SJCRH30 (cell line): ENCODE measurements around the gene EIF6. TPM values are rescaled to one million over a fixed set of nuclear protein-coding genes. Genes with fewer than 3 reads are reported as not detected.

Source experiments
- DNase-seq, 2 experiments: peaks; one replicate each; pipeline ENCODE4 v3.0.0-alpha.2; 2015 to 2020
- H3K27ac ChIP-seq: fragments of 250-450 bp; sonication (Bioruptor Pico); 2 replicates; pipeline ENCODE4 v1.5.1; 2020; ENCODE audit warnings: mild to moderate bottlenecking, moderate library complexity
- H3K27me3 ChIP-seq: fragments of 250-450 bp; sonication (Bioruptor Pico); 2 replicates; pipeline ENCODE4 v1.5.1; 2020; ENCODE audit warnings: mild to moderate bottlenecking, moderate library complexity
- H3K36me3 ChIP-seq: fragments of 250-450 bp; sonication (Bioruptor Pico); 2 replicates; pipeline ENCODE4 v1.5.1; 2020; ENCODE audit warnings: mild to moderate bottlenecking, moderate library complexity
- H3K4me1 ChIP-seq: fragments of 250-450 bp; sonication (Bioruptor Pico); 2 replicates; pipeline ENCODE4 v1.5.1; 2020; ENCODE audit warnings: mild to moderate bottlenecking, moderate library complexity
- H3K4me3 ChIP-seq: fragments of 250-450 bp; sonication (Bioruptor Pico); 2 replicates; pipeline ENCODE4 v1.5.1; 2020; ENCODE audit warnings: mild to moderate bottlenecking, moderate library complexity
- H3K9me3 ChIP-seq: fragments of 250-450 bp; sonication (Bioruptor Pico); replicated peaks from 2 replicates; pipeline ENCODE4 v1.5.1; 2020; ENCODE audit warnings: mild to moderate bottlenecking, moderate library complexity
- total RNA-seq: library from RNA; depleted of rRNA; stranded (reverse); fragments of >200 nt; shearing (Covaris generic); gene quantifications from 2 replicates; pipeline ENCODE4 v1.2.3, GENCODE V29; 2014

Gene EIF6
- total RNA-seq, 1 experiment from 2014 or later, result 142 TPM

DNA sequence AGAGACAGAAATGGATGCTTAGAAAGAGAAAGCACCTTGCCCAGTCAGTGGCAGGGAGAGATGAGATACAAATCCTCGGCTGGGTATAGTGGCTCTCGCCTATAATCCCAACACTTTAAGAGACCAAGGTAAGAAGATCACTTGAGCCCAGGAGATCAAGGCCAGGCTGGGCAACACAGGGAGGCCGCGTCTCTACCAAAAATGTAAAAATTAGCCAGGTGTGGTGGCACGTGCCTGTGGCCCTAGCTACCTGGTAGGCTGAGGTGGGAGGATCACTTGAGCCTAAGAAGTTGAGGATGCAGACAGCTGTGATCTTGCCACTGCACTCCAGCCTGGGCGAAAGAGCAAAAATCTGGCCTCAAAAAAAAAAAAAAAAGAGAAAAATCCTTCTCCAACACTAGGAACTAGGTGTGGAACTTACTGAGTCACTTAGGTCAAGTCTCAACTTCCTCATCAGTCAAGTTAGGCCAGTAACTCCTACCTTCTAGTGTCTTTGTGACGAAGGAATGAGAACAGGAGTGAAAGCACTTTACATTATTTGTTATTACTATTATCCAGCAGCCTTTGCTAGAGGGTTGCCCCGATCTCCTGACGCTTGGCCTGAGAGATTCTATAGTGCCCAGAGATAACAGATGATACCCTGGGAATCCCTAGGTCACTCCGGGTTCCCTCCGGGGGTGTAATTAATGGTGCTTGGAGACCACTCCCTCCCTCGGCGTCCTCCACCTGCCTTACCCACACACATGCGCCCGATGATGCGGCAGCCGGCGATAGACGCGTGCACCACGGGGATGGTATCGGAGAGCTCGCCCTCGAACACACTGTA, 918 bp downstream of the EIF6 start:
- peaks cover 45% of the 10 kb centered on the region for H3K36me3 ChIP-seq
- peaks cover 3% of the 10 kb centered on the region; the same call in 1 of the 2 replicates for H3K4me1 ChIP-seq
- H3K4me3 ChIP-seq, result peak overlapping the region; percentile 88
- H3K27ac ChIP-seq, result peak overlapping the region; percentile 64
- no peak for DNase-seq
- no peaks in the 10 kb centered on the region for H3K9me3 ChIP-seq
- H3K27me3 ChIP-seq, result no peaks in the 10 kb centered on the region

- Histone ChIP-seq H3K27ac (no peak overlapping the region), H3K4me1 (peaks cover 8% of the 10 kb centered on the region; the same call in 1 of the 2 replicates), H3K27me3 (no peaks in the 10 kb centered on the region), H3K9me3 (no peaks in the 10 kb centered on the region), H3K36me3 (peaks cover 50% of the 10 kb centered on the region), H3K4me3 (no peak overlapping the region)
- DNase-seq, result no peak
Observed at GRCh38 chr20:35281506-35282101, 3.0 kb downstream of the EIF6 start.

- H3K4me3 ChIP-seq, result no peak overlapping the region
- H3K27me3 ChIP-seq, result no peaks in the 10 kb centered on the region
- DNase-seq, result no peak
- H3K27ac ChIP-seq, result no peak overlapping the region
- peaks cover 8% of the 10 kb centered on the region; the same call in 1 of the 2 replicates for H3K4me1 ChIP-seq
- H3K9me3 ChIP-seq, result no peaks in the 10 kb centered on the region
- peaks cover 50% of the 10 kb centered on the region for H3K36me3 ChIP-seq
Observed at GRCh38 chr20:35280523-35280922, 4.0 kb downstream of the EIF6 start.

- no peak overlapping the region for H3K4me3 ChIP-seq
- H3K36me3 ChIP-seq, result peaks cover 50% of the 10 kb centered on the region
- peaks cover 8% of the 10 kb centered on the region; the same call in 1 of the 2 replicates for H3K4me1 ChIP-seq
- no peaks in the 10 kb centered on the region for H3K27me3 ChIP-seq
- no peaks in the 10 kb centered on the region for H3K9me3 ChIP-seq
- no peak overlapping the region for H3K27ac ChIP-seq
- no peak for DNase-seq
Observed at GRCh38 chr20:35279533-35280174, 4.9 kb downstream of the EIF6 start.

DNA sequence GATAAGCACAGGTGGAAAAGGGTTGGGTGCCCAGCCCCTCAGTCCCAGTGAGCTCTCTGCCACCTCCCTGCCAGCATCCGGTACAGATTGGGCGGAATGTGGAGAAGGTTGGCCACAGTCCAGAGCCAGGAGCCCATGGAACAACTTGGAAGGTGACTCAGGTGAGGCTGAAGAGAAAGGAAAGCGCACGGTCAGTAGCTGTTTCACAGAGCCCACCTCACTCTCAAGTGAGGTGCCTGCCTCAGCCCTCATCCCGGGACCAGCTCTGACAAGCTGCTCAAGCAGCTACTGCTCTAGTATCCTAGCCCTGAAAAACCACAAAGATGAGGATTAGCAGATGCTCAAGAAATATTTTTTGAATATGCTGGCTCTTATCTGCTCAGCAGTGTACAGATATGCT, 5.5 kb downstream of the EIF6 start:
- Histone ChIP-seq H3K27ac (no peak overlapping the region), H3K4me1 (peaks cover 8% of the 10 kb centered on the region; the same call in 1 of the 2 replicates), H3K27me3 (no peaks in the 10 kb centered on the region), H3K4me3 (no peak overlapping the region), H3K9me3 (no peaks in the 10 kb centered on the region), H3K36me3 (peaks cover 50% of the 10 kb centered on the region)
- no peak for DNase-seq

- H3K4me3 ChIP-seq, result peak within 1 kb of the TSS; percentile 69
- DNase-seq, result peak; percentile 96 to 97
- peaks cover 44% of the 10 kb centered on the region for H3K36me3 ChIP-seq
- H3K9me3 ChIP-seq, result no peaks in the 10 kb centered on the region
- H3K4me1 ChIP-seq, result peaks cover 5% of the 10 kb centered on the region; the same call in 1 of the 2 replicates
- no peaks in the 10 kb centered on the region for H3K27me3 ChIP-seq
- peak within 1 kb of the TSS; percentile 50; the same call in 1 of the 2 replicates for H3K27ac ChIP-seq
Observed at GRCh38 chr20:35277531-35278395, 6.8 kb downstream of the EIF6 start, which contains the start of gene MMP24OS. TSS of gene MMP24OS (minus strand) at chr20:35278122. CDS start at chr20:35277929, 193 bp downstream.

GRCh38 chr20:35277127-35277526, 7.4 kb downstream of the EIF6 start:
- Histone ChIP-seq H3K27me3 (no peaks in the 10 kb centered on the region), H3K4me1 (peaks cover 5% of the 10 kb centered on the region; the same call in 1 of the 2 replicates), H3K4me3 (peak overlapping the region; percentile 69), H3K36me3 (peaks cover 37% of the 10 kb centered on the region), H3K27ac (peak overlapping the region; percentile 50; the same call in 1 of the 2 replicates), H3K9me3 (no peaks in the 10 kb centered on the region)
- no peak for DNase-seq

DNA sequence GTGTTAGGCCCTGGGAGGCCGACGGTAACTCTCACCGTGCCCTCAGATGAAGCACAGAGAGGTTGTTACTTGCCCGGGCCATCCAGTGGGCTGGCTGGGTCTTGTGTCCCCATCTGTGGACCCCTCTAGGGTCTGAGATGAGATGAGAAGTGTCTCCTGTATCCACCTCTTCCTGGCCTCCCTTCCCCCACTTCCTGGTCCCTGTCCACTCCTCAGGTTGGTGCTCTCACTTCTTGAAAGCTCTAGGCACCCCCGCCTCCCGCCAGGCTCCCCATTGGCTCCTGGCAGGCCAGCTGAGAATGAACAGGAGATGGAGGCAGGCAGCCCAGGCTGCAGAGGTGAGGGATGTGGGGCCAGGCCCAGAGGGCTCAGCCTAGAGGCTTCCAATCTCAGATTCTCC, 8.2 kb downstream of the EIF6 start:
- H3K9me3 ChIP-seq, result no peaks in the 10 kb centered on the region
- peaks cover 5% of the 10 kb centered on the region; the same call in 1 of the 2 replicates for H3K4me1 ChIP-seq
- H3K4me3 ChIP-seq, result no peak overlapping the region
- no peaks in the 10 kb centered on the region for H3K27me3 ChIP-seq
- DNase-seq, result no peak
- H3K27ac ChIP-seq, result no peak overlapping the region
- H3K36me3 ChIP-seq, result peaks cover 30% of the 10 kb centered on the region

DNA sequence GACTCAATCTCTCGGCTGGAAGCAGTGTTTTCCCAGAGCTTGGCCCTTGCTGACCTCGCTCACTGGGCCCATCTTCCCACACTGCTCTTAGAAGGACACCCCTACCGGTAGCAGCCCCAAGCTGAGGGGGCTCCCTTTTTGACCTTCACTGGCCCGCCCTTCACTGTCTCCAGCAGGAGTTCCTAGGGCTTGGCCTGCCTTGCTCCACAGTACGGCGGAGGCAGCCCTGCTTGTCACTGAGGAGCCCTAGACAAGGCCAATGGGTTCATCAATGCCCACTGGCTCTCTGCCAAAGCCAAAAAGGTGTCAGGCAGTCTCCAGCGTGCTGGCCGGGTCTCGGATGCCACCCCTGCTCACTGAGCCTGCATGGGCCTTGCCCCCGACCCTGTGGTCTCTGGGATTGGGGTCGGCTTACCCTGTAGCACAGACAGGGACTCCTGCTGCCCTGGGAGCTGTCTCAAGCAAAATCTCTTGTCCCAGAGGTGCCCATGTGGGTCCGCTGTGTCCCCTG, 8.8 kb downstream of the EIF6 start:
- H3K9me3 ChIP-seq, result no peaks in the 10 kb centered on the region
- no peak overlapping the region for H3K4me3 ChIP-seq
- no peaks in the 10 kb centered on the region for H3K27me3 ChIP-seq
- H3K36me3 ChIP-seq, result peaks cover 27% of the 10 kb centered on the region
- peaks cover 5% of the 10 kb centered on the region; the same call in 1 of the 2 replicates for H3K4me1 ChIP-seq
- no peak overlapping the region for H3K27ac ChIP-seq
- no peak for DNase-seq

DNA sequence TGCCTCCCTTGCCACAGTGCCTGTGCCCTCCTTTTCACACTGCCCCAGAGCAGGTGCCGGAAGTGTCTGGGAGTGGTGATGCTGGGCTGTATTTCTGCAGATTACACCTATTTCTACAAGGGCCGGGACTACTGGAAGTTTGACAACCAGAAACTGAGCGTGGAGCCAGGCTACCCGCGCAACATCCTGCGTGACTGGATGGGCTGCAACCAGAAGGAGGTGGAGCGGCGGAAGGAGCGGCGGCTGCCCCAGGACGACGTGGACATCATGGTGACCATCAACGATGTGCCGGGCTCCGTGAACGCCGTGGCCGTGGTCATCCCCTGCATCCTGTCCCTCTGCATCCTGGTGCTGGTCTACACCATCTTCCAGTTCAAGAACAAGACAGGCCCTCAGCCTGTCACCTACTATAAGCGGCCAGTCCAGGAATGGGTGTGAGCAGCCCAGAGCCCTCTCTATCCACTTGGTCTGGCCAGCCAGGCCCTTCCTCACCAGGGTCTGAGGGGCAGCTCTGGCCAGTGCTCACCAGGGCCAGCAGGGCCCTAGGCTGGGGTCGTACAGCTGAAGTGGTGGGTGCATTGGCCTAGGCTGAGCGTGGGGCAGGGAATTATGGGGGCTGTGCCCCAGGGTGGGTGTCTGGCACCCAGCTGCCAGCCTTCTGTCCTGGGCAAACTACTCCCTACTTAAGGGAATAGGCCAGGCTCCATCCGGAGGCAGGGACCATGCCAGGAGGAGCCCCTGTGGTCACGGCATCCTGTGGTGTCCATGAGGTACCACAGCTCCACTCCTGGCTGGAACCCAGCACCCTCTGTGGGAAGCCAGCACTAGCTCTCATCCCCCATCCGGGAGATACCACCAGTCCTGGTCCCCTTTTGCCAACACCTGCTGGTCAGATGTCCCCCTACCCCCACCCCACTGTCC, 10.1 kb downstream of the EIF6 start:
- DNase-seq, result no peak
- Histone ChIP-seq H3K4me3 (no peak overlapping the region), H3K9me3 (no peaks in the 10 kb centered on the region), H3K4me1 (peaks cover 5% of the 10 kb centered on the region; the same call in 1 of the 2 replicates), H3K27ac (no peak overlapping the region), H3K36me3 (peaks cover 13% of the 10 kb centered on the region), H3K27me3 (no peaks in the 10 kb centered on the region)

- no peak for DNase-seq
- no peak overlapping the region for H3K27ac ChIP-seq
Observed at GRCh38 chr20:35273449-35274171, 11.0 kb downstream of the EIF6 start.

GRCh38 chr20:35271904-35272303, 12.7 kb downstream of the EIF6 start:
- no peak for DNase-seq
- H3K27me3 ChIP-seq, result no peaks in the 10 kb centered on the region
- no peak overlapping the region for H3K4me3 ChIP-seq
- H3K9me3 ChIP-seq, result no peaks in the 10 kb centered on the region
- peaks cover 3% of the 10 kb centered on the region; the same call in 1 of the 2 replicates for H3K4me1 ChIP-seq
- H3K36me3 ChIP-seq, result no peaks in the 10 kb centered on the region
- H3K27ac ChIP-seq, result no peak overlapping the region

More at GRCh38 chr20:35273449-35274171, 11.0 kb downstream of the EIF6 start:
- Histone ChIP-seq H3K4me1 (peaks cover 5% of the 10 kb centered on the region; the same call in 1 of the 2 replicates), H3K27me3 (no peaks in the 10 kb centered on the region), H3K4me3 (no peak overlapping the region), H3K36me3 (peaks cover 5% of the 10 kb centered on the region), H3K9me3 (no peaks in the 10 kb centered on the region)
